C4-2B (cell line): Measurements from ENCODE around the gene SLC28A1.

ENCODE experiments used
- ZFX ChIP-seq: fragments of 450-650 bp; IDR thresholded peaks from 2 replicates; pipeline ENCODE4 v1.6.1; 2017
- TF ChIP-seq, protein P1 (sequence below): fragments of 450-650 bp; conservative IDR thresholded peaks from 2 replicates; pipeline ENCODE4 v1.5.1; 2017; ENCODE audit warnings: mild to moderate bottlenecking

DNA sequence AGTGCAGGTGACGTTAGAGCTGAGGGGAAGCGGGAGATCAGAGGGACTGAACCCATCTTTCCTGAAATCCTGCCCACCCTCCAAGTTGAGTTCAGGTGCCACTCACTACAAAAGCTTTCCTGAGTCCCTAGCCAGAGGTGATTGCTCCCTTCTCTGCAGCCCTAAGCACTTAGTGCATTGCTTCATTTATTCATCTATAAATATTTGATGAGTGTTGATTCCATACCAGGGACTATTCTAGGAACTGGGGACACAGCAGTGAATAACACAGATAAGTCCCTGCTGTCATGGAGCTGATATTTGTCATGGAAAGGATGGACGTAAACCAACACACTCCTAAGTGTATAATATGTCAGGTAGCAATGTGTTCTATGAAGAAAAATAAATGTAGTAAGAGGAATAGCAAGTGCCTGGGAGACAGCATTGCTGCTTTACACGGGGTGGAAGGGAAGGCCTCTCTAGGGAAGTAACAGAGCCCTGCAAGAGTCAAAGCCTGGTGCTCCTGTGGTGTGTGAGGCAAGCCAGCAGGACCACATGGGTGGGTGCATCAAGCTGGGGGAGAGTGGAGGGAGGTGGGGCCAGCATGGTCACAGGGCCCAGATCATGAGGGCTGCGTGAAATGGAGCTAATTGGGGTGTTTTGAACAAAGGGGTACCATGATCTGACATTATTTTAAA, 48.7 kb upstream of the SLC28A1 start:
- TF ChIP-seq, protein P1, sequence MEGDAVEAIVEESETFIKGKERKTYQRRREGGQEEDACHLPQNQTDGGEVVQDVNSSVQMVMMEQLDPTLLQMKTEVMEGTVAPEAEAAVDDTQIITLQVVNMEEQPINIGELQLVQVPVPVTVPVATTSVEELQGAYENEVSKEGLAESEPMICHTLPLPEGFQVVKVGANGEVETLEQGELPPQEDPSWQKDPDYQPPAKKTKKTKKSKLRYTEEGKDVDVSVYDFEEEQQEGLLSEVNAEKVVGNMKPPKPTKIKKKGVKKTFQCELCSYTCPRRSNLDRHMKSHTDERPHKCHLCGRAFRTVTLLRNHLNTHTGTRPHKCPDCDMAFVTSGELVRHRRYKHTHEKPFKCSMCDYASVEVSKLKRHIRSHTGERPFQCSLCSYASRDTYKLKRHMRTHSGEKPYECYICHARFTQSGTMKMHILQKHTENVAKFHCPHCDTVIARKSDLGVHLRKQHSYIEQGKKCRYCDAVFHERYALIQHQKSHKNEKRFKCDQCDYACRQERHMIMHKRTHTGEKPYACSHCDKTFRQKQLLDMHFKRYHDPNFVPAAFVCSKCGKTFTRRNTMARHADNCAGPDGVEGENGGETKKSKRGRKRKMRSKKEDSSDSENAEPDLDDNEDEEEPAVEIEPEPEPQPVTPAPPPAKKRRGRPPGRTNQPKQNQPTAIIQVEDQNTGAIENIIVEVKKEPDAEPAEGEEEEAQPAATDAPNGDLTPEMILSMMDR, result no peak
- no peak for TF ChIP-seq ZFX
